GM12878 (cell line): ENCODE results near the gene KCND3.

Experiments used
- TF ChIP-seq, protein P1 (sequence below): fragments of 450-650 bp; IDR thresholded peaks from 2 replicates; pipeline ENCODE4 v1.6.1; 2017; ENCODE audit warnings: antibody characterized with exemption, mild to moderate bottlenecking, moderate library complexity
- TF ChIP-seq, protein P2 (sequence below), 3 experiments: IDR thresholded peaks in 2 of 3; conservative IDR thresholded peaks in 1 of 3; 2 replicates each; pipeline ENCODE4 v1.5.1; 2011; ENCODE audit warnings: low read depth in 3 of 3, low read length in 3 of 3, mild to moderate bottlenecking in 3 of 3, control low read depth in 2 of 3, moderate library complexity in 2 of 3, inconsistent platforms in 1 of 3, mixed read lengths in 1 of 3; ENCODE audit not compliant: control insufficient read depth in 2 of 3, insufficient read depth in 1 of 3; ENCODE audit errors: extremely low read depth in 1 of 3

DNA sequence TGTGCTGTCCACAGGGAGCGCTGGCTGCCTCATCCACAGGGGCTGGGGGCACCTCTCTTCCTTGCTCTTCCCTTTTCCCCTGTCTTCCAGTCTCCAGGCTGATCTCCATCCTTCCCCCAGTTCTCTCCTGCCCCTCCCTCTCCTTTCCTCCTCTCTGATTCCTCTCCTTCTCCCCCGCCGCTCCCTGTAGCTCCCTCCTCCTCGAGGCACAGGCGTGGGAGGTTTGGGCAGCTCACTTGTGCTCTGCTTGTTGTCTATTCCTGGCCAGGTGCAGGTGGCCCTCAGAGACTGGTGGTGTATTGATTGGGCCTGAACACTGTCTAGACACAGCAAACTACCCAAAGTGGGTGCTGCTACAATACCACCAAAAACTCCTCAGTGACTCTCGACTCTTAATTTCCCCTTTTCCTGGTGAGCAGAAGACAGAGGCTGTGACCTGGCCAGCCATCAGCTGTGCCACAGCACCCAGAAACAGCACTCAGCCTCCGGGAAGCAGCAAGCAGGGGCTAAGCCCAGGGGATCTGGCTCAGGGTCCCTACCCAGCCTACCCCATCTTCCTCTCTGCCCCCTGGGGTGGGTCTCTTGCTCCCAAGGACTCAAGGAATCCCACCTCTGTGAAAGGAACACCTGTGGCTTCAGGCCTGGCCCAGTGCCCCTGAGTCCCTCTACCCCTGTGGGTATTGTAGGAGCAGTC, 140.5 kb downstream of the KCND3 start:
- TF ChIP-seq, protein P1, sequence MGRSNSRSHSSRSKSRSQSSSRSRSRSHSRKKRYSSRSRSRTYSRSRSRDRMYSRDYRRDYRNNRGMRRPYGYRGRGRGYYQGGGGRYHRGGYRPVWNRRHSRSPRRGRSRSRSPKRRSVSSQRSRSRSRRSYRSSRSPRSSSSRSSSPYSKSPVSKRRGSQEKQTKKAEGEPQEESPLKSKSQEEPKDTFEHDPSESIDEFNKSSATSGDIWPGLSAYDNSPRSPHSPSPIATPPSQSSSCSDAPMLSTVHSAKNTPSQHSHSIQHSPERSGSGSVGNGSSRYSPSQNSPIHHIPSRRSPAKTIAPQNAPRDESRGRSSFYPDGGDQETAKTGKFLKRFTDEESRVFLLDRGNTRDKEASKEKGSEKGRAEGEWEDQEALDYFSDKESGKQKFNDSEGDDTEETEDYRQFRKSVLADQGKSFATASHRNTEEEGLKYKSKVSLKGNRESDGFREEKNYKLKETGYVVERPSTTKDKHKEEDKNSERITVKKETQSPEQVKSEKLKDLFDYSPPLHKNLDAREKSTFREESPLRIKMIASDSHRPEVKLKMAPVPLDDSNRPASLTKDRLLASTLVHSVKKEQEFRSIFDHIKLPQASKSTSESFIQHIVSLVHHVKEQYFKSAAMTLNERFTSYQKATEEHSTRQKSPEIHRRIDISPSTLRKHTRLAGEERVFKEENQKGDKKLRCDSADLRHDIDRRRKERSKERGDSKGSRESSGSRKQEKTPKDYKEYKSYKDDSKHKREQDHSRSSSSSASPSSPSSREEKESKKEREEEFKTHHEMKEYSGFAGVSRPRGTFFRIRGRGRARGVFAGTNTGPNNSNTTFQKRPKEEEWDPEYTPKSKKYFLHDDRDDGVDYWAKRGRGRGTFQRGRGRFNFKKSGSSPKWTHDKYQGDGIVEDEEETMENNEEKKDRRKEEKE: no peak
- TF ChIP-seq, protein P2, sequence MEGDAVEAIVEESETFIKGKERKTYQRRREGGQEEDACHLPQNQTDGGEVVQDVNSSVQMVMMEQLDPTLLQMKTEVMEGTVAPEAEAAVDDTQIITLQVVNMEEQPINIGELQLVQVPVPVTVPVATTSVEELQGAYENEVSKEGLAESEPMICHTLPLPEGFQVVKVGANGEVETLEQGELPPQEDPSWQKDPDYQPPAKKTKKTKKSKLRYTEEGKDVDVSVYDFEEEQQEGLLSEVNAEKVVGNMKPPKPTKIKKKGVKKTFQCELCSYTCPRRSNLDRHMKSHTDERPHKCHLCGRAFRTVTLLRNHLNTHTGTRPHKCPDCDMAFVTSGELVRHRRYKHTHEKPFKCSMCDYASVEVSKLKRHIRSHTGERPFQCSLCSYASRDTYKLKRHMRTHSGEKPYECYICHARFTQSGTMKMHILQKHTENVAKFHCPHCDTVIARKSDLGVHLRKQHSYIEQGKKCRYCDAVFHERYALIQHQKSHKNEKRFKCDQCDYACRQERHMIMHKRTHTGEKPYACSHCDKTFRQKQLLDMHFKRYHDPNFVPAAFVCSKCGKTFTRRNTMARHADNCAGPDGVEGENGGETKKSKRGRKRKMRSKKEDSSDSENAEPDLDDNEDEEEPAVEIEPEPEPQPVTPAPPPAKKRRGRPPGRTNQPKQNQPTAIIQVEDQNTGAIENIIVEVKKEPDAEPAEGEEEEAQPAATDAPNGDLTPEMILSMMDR (IDR thresholded peaks at IDR 0.05 in 2 of 3, conservative IDR thresholded peaks at IDR 0.05 in 1 of 3; ENCODE audit: control insufficient read depth in 2 of 3, extremely low read depth in 1 of 3, insufficient read depth in 1 of 3, low read depth in 3 of 3, low read length in 3 of 3): no peak
